Erythroblast (primary cell): ENCODE measurements around the gene ERBB4.
"Not testable (repeated sequence)": the region's sequence is repeated elsewhere in the genome, so short reads cannot be mapped to it uniquely, and the experiment has no call there.

ENCODE experiments used
- DNase-seq, 2 experiments: peaks; one replicate each; lab custom pipeline; 2025; lab: John Stamatoyannopoulos, UW
- GATA1 ChIP-seq: IDR thresholded peaks from 2 replicates; pipeline ENCODE4 v1.6.1; 2011; ENCODE audit warnings: low read depth, mild to moderate bottlenecking, control low read depth, low read length, moderate library complexity
- POLR2A ChIP-seq: IDR thresholded peaks from 2 replicates; pipeline ENCODE4 v1.6.1; 2011; ENCODE audit warnings: mild to moderate bottlenecking, low read length

Gene ERBB4

DNA sequence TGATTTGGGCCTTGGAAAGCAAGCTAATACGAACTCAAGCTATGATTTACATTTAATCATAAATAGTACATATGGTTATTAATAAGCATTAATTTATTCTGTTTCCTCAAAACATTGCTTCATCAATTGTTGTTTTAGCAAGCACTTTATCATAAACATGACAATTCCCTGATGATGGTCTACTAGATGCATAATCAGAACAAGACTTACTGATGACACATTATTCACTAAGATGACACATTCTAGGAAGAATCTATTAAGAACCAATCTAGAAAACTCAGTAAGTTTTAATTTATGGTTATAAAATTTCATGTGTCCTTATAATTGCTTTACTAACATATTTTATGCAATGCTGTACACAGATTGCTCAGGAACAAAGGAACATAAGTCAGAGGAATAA, 815.2 kb downstream of the ERBB4 start:
- DNase-seq, result no peak
- TF ChIP-seq GATA1, result no peak
- TF ChIP-seq POLR2A, result no peak

DNA sequence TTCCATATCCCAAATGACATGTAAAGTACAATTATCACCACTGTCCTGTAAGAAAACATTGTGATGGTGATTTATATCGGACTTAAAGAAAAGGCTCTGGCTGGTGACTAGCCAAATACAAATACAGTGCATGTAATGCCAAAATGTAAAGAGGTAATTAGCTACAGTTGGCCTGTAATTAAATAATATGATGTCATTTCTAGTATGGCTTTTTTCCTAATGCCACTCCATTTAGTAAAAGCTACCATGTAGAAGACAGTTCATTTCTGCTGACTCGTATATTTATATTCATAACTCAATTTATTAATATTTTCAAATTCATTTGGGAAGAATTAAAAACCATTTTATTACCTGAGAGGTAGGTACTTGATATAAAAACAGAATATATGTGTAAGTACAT, 815.7 kb downstream of the ERBB4 start:
- no peak for DNase-seq
- no peak for TF ChIP-seq POLR2A
- TF ChIP-seq GATA1, result no peak

DNA sequence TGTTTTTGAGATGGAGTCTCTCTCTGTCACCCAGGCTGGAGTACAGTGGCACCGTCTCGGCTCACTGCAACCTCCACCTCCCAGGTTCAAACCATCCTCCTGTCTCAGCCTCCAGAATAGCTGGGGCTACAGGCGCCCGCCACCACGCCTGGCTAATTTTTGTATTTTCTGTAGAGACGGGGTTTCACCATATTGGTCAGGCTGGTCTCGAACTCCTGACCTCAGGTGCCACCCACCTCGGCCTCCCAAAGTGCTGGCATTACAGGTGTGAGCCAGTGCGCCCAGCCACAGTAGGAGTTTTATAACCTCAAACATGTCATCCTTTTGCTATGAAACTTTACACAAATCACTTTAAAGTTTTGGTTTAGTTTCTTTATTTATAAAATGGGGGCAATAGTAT, 816.7 kb downstream of the ERBB4 start:
- not testable (repeated sequence) for DNase-seq

DNA sequence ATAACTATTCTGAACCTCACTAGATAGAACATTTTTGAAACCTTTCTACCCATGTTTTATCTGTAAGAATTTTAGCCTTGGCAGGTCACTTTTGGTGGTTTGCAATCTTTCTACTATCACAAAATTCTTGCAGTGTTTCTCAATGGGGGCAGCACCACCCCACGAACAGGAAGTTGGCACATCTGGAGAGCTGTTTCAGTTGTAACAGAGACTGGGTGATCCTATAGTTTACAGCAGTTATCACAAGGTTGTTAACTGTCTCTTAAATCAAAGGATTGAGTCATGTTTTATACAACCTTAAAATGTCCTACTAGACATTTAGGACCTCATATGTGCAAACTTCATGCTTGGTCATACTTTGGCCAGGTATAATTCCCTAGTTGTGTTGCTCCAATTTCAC, 829.2 kb downstream of the ERBB4 start:
- DNase-seq, result no peak
- TF ChIP-seq POLR2A (no peak), GATA1 (no peak)

DNA sequence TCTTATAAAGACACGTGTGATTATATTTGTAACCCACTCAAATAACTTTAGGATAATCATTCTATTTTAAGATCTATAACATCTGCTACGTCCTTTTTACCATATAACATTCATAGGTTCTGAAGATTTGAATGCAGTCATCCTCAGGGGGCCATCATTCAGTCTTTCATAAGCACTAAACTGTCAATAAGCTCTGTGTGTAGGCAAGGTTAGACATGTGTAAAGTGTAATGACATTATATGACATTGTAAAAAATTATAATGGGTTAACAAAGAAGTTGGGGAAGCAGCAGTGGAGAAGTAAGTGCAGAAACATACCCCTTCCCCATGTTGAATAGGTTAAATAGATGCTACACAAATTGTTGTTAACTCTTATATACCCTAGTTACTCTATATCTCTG, 845.9 kb downstream of the ERBB4 start:
- DNase-seq, result no peak
- no peak for TF ChIP-seq GATA1
- no peak for TF ChIP-seq POLR2A

DNA sequence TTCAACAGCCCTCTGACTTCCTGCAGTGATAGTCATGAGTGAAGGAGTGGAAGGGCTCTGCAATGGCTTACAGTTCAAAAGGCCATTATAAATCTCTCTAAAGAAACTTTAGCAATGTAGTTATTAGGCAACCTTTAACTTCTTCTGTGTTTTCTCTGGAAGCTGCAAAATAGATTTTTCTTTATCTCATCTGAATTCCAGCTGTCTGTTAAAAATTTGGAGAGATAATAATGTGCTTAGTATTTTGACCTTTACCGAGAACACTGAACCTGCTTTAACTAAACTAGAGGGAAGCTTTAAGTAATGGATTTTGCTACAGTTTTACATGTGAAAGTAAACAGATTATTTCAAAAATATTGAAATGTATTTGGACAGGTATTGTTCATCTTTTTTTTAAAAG, 847.9 kb downstream of the ERBB4 start:
- no peak for TF ChIP-seq GATA1
- no peak for TF ChIP-seq POLR2A
- DNase-seq, result no peak

DNA sequence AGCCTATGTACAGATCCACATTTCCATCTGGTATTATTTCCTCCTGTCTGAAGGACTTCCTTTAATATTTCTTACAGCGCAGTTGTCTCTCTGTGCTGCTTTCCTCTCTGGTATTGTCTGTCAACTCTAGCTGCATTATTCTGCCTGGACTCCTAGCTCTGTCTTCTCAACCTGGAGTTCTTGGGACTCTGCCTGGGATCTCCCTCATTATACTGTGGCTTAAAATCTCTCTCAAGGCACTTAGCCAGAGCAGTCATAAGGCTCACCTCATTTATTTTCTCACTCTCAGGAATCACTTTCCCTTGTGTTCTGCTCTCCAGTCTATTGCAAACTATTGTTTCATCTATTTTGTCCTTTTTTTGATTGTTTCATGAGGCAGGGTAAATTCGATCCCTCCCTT, 850.4 kb downstream of the ERBB4 start:
- DNase-seq, result no peak
- TF ChIP-seq POLR2A (no peak), GATA1 (no peak)

DNA sequence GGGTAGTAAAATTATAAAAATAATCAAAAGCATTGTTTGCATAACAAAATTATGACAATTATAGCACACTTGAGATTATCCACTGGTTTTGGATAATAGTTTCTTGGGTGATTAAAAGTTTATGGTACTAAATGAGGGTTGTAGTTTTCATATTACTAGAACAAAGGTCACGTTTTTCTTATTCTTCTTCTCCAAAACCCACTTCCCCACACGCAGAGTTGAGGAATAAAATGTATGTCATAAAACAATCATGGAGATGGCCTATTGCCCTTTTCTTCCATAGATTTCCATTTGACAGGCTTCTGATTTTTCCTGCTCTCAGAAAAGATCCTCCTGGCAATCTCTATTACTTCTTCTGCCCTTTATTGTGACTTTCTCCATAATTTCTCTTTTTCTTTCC, 863.9 kb downstream of the ERBB4 start:
- no peak for DNase-seq
- TF ChIP-seq POLR2A (no peak), GATA1 (no peak)

DNA sequence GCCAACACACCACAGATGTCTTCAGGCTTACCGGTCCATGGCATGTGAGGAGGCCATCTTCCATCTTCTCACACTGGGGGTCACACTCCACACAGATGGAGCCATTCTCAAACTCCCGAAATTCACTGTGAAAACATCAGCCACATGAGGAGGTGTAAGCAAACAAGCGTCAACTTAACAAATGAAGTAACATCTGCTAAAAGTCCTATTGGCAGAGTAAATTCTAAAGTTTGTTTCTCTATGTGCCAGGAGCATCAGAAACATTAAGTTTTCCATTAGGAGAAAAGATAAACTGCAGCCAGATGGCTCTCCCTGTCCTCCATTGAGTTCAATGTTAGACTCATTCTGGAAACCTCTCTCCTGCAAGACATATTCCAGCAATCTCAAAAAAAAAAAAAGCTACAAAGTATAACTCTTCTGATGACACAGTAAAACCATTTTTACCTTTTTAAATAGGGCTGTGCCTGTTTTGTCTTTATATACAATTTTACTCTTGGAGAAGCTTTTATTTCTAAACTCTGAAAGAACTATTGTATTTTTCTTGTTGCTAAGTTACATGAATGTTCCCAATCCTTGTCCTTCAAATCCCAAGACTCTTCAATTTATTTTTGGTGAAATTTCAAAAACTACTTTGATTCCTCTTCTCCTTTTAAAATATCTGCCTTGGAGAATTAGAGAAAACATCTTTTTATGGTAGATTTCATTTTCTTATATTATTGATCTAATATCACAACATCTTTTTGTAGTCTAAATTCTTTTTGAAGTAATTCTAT, 865.3 kb downstream of the ERBB4 start:
- TF ChIP-seq GATA1 (no peak), POLR2A (no peak)
- no peak for DNase-seq

DNA sequence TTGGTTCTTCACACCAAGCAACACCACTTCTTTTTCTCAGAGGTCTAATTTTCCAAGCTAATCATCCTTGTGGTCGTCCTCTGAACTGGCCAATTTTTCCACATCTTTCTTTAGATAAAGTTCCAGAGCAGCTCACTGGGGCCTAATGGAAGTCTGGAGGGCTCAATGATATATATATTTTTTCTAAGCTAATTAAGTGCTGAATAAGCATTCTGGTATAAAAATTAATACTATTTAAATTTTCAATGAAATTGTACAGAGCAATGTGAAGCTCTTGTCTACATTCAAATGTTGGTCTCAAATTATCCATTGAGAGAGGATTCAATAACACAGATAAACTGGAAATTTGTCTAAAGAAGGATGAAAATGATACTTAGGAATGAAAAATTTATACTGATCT, 866.6 kb downstream of the ERBB4 start:
- no peak for DNase-seq
- no peak for TF ChIP-seq GATA1

DNA sequence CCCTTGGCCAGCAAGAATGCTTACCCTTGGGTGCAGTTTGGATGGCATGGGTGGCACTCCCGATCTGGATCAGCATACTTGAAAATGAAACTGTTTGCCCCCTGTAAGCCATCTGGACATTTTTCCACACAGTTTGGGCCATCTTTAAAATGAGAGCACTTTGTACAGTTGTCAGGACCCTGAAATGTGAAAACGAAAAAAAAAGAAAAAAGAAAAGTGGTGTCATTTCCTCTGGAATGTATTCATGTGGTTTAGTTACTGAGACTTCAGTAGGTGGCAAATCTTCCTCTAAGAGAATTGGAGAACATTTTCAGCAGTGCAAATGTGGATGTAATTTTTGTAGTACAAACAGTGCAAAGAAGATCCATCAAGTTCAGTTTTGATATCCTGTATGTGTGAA, 873.3 kb downstream of the ERBB4 start:
- DNase-seq, result no peak
- TF ChIP-seq GATA1 (no peak), POLR2A (no peak)

DNA sequence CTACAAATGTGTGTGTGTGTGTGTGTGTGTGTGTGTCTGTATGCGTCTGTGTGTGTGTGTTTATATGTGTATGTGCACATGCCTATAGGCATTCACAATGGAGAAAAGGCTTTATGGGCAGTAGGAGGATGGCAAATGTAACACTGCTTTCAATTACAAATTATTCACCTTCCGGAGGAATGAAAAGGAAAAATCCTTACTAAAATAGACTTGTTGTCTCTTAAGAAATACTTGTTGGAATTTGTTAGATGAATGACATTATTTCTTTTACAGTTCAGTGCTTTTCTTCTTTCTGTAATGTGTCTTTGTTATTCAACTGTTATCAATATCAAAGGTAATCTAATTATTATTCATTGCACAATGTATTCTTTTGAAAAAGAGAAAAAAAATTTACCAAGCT, 874.3 kb downstream of the ERBB4 start:
- TF ChIP-seq POLR2A (no peak), GATA1 (no peak)
- no peak for DNase-seq

DNA sequence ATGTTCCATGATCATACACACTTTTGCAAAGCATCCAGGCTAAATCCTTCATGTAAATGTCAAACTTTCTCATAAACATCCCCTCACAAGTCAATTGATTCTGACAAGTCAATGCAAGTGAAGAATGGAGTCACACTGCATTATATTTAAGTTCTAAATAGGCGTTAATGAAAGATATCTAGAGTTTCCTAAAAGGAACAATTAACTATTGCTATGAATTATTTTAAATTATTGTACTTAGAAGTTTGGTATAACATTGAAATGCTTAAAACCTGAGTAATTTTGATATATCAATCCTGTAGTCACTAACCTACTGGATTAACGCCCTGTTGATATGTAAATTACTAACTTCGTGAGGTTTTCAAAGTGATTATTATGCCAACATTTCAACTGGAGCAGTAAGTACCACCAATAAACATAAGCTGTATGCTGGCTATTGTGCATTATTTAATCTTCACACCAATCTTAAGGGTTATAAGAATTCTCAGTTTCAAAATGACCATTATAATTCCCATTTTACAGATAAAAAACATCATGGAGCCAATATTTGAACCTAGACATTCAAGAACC, 884.3 kb downstream of the ERBB4 start:
- no peak for TF ChIP-seq POLR2A
- no peak for TF ChIP-seq GATA1
- no peak for DNase-seq

DNA sequence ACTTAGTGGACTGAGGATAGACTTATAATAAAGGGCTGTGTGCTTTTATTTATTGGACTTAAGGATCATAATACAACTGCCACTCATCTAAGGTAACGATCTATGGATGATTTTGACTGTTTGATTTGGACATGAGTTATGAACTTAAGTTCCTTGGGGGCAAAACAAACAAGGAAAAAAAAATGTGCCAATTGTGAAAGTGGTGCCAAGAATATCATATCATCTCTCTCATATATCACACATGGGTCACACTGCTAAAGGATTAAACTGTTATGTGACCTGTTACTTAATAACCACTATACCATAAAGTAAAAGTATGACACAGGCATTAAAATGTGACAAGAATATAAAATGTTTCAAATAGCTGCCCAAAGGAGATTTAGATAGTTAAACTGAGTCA, 886.3 kb downstream of the ERBB4 start:
- TF ChIP-seq POLR2A, result no peak
- TF ChIP-seq GATA1, result no peak
- no peak for DNase-seq

DNA sequence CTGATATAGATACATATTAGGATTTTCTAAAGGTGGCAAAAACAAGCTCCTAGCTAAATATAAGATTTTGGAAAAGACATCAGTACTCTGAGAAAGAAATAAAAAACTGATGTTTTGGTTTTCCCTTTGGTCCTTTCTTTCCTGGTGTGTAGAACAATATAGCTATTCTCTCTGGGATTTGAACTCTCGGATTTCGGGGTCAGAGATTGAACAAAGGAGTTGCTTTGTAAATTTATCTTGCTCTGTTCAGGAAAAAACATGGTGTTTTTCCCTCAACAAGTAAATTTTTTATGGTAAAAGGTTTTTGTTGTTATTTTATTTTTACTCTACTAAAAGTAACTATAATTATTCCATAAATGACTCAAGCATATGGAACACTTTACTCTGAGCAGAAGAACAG, 889.3 kb downstream of the ERBB4 start:
- TF ChIP-seq GATA1 (no peak), POLR2A (no peak)
- DNase-seq, result no peak
